Kidney epithelial cell (primary cell): Measurements from ENCODE around the gene SDK2. TPM values are rescaled to one million over a fixed set of nuclear protein-coding genes. Genes with fewer than 3 reads are reported as not detected.

ENCODE experiments used
- DNase-seq: peaks from one replicate; pipeline ENCODE4 v3.0.0-alpha.2; 2010; ENCODE audit warnings: low read depth
- H3K27me3 ChIP-seq: 2 replicates; pipeline ENCODE4 v1.6.0; 2011; ENCODE audit warnings: low read length; ENCODE audit not compliant: control insufficient read depth, insufficient read depth
- H3K36me3 ChIP-seq: 2 replicates; pipeline ENCODE4 v1.5.1; 2011; ENCODE audit warnings: low read length; ENCODE audit not compliant: control insufficient read depth, insufficient read depth
- H3K4me3 ChIP-seq: 2 replicates; pipeline ENCODE4 v1.5.1; 2011; ENCODE audit warnings: low read depth, mild to moderate bottlenecking, control low read depth, low read length
- total RNA-seq: library from RNA; depleted of rRNA; stranded (reverse); fragments of >200 nt; gene quantifications from 2 replicates; pipeline ENCODE4 v1.2.3, GENCODE V29; 2015
- TF ChIP-seq, protein P1 (sequence below): IDR thresholded peaks from 2 replicates; pipeline ENCODE4 v1.5.1; 2011; ENCODE audit warnings: mild to moderate bottlenecking, moderate library complexity, low read length, control low read depth, inconsistent platforms; ENCODE audit not compliant: insufficient read depth, poor library complexity, severe bottlenecking

The SDK2 gene
- total RNA-seq, 1 donor from 2014 or later, result 1.2 TPM

DNA sequence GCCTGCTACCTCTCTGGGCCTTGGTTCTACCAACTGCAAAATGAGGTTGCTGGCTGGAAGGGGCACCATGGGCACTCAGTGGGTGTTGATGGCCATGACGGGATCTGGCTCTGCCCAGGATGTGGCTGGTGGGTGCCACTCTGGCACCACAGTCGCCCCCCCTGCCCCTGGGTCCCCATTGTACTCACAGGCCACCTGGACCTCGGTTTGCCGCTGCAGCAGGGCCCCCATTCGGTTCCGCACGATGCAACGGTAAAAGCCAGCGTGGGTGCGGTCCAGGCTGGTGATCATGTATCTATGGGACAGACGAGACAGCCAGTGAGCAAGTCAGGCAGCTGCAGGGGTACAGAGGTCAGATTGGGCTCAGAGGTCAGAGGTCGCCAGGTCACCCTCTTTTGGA, 172.3 kb downstream of the SDK2 start:
- H3K36me3 ChIP-seq, result no peaks in the 10 kb centered on the region
- H3K4me3 ChIP-seq, result no peak overlapping the region
- DNase-seq, result no peak
- TF ChIP-seq, protein P1, sequence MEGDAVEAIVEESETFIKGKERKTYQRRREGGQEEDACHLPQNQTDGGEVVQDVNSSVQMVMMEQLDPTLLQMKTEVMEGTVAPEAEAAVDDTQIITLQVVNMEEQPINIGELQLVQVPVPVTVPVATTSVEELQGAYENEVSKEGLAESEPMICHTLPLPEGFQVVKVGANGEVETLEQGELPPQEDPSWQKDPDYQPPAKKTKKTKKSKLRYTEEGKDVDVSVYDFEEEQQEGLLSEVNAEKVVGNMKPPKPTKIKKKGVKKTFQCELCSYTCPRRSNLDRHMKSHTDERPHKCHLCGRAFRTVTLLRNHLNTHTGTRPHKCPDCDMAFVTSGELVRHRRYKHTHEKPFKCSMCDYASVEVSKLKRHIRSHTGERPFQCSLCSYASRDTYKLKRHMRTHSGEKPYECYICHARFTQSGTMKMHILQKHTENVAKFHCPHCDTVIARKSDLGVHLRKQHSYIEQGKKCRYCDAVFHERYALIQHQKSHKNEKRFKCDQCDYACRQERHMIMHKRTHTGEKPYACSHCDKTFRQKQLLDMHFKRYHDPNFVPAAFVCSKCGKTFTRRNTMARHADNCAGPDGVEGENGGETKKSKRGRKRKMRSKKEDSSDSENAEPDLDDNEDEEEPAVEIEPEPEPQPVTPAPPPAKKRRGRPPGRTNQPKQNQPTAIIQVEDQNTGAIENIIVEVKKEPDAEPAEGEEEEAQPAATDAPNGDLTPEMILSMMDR, result no peak
- H3K27me3 ChIP-seq, result no peaks in the 10 kb centered on the region

DNA sequence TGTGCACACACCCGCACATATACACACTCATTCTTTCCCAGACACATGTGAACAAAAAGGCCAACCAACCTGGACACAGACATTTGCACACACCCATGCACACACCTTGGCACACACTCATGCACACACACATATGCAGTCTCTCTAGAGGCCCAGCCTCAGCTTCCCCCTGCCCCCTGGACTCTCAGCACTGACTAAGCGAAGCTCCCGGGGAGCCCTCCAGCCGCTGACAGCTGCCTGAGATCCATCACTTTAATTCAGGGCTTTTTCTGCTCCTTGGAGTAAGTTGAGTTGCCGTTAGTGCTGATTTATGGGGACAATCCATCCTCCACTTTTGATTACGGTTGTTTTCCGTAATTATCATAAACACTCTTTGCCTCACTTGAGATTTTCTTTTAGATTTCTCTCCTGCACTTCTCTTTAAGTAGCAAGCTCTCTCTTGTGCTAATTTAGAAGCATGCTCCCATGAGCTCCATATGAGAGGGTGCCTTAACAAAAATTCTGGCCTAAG, 173.9 kb downstream of the SDK2 start:
- Histone ChIP-seq H3K36me3 (no peaks in the 10 kb centered on the region), H3K4me3 (no peak overlapping the region), H3K27me3 (no peaks in the 10 kb centered on the region)
- TF ChIP-seq, protein P1, result no peak
- no peak for DNase-seq

DNA sequence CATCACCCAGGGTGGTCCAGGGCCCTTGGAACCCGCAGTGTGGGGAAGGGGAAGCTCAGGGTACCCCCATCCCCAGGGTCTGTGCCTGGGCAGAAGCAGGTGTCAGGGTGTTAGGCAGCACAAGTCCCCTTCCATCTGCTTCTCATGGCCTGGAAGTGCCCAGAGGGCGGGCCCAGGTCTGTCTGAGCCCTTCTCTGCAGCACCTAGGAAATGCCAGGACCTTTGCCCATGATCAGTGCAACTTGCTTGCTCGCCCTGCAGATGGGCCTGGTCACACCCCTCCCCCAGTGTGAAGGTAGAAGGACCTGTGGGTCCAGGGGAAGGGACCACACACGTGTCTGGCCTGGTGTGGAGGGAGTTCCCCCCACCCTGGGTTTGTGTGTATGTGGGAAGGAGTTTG, 174.9 kb downstream of the SDK2 start:
- H3K27me3 ChIP-seq, result no peaks in the 10 kb centered on the region
- H3K36me3 ChIP-seq, result no peaks in the 10 kb centered on the region
- H3K4me3 ChIP-seq, result no peak overlapping the region
- TF ChIP-seq, protein P1, result no peak
- DNase-seq, result no peak

DNA sequence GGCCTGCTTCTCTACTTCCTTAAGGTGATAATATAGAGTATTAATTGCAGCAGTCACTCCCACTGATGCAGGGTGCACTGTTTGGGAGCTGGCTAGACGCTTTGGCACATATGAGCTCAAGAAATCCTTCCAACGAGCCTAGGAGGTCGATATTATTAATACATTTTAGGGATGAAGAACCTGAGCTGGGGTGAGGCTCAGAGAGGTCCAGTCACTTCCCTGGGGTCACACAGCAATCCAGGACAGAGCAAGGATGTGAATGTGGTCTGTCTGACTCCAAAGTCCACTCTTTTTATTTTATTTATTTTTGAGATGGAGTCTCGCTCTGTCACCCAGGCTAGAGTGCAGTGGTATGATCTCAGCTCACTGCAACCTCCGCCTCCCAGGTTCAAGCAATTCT, 176.0 kb downstream of the SDK2 start:
- H3K36me3 ChIP-seq, result no peaks in the 10 kb centered on the region
- no peaks in the 10 kb centered on the region for H3K27me3 ChIP-seq
- no peak for DNase-seq
- no peak overlapping the region for H3K4me3 ChIP-seq
- TF ChIP-seq, protein P1, result no peak

DNA sequence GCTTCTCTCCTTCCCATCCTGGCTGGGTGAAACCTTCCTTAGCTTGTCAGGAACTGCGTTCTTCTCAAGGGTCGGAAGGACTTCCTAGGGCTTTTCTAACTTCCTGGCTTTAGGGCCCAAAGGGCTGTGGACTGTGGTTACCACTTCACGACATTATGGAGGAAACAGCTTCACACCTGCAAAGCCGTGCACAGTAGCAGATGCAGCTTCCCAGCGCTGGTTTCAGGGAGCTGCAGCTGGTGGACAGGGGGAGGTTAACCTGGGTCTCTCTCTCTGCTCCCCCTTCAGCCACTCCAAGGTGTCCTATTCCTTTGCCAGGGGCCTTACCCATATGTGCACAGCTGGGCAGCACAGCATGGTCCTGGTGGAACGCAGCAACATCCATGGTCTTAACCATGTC, 176.6 kb downstream of the SDK2 start:
- TF ChIP-seq, protein P1, result no peak
- H3K4me3 ChIP-seq, result no peak overlapping the region
- DNase-seq, result no peak
- H3K27me3 ChIP-seq, result no peaks in the 10 kb centered on the region
- no peaks in the 10 kb centered on the region for H3K36me3 ChIP-seq

DNA sequence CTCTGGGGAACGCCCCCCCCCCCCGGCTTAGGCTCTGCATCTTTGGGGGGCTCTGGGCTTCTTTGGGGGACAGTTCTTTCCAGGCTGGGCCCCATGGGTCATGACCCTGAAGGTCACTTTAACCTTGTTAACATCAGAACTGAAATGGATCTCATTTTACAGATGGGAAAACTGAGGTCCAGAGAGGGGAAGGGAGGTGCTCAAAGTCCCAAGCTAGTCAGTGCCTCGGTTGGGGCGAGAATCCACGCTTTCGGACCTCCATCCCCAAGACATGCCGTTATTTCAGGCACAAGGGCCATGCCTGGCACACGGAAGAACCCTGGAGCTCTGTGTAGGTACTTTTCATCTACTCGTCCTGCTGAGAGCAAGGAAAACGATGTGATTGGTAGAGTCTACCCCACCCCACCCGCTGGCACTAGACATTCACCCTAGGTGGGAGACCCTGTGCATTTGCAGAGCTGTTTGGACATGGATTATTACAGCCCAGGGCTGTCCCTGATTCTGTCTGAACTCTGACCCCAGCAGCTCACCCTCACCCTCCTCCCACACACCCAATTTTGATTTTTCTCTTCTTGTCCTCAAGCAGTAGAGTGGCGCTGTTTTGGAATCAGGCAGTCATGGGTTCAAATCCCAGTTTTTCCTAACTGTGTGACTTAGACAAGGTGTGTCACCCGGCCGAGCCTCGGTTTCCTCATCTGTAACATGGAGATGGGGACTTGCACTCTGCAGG, 177.4 kb downstream of the SDK2 start:
- no peak for DNase-seq
- Histone ChIP-seq H3K36me3 (no peaks in the 10 kb centered on the region), H3K27me3 (no peaks in the 10 kb centered on the region), H3K4me3 (no peak overlapping the region)
- TF ChIP-seq, protein P1, result no peak
